CD8-positive, alpha-beta memory T cell (primary cell): ENCODE measurements around the gene HTR2A. TPM values are rescaled to one million over a fixed set of nuclear protein-coding genes. Genes with fewer than 3 reads are reported as not detected.

ENCODE experiments used
- CTCF ChIA-PET: fragments of 350-600 bp; sonication (Branson Sonifier 250); formaldehyde crosslinking; loops from one replicate; lab custom pipeline; 2021; ENCODE audit warnings: antibody characterized with exemption; lab: Charles Lee
- POLR2A ChIA-PET: fragments of 350-600 bp; sonication (Branson Sonifier 250); formaldehyde crosslinking; loops from one replicate; lab custom pipeline; 2021; ENCODE audit warnings: antibody characterized with exemption; lab: Charles Lee
- DNase-seq, 5 donors: peaks; one replicate each; pipeline versions ENCODE4 v3.0.0 to v3.0.0-alpha.2; 2020 to 2022; ENCODE audit warnings: mixed read lengths in 1 of 5
- H3K27ac ChIP-seq: one replicate; pipeline ENCODE4 v1.7.0; 2013; ENCODE audit warnings: low read depth, mild to moderate bottlenecking, low read length, moderate library complexity
- H3K27me3 ChIP-seq: 2 replicates; pipeline ENCODE4 v1.7.0; 2013; ENCODE audit warnings: low read length, mild to moderate bottlenecking; ENCODE audit not compliant: insufficient read depth, poor library complexity, severe bottlenecking
- H3K36me3 ChIP-seq: 2 replicates; pipeline ENCODE4 v1.7.0; 2013; ENCODE audit warnings: mild to moderate bottlenecking, low read length, moderate library complexity; ENCODE audit not compliant: insufficient read depth
- H3K4me1 ChIP-seq: 2 replicates; pipeline ENCODE4 v1.7.0; 2013; ENCODE audit warnings: mild to moderate bottlenecking, low read length, moderate library complexity; ENCODE audit not compliant: insufficient read depth
- H3K4me3 ChIP-seq: 2 replicates; pipeline ENCODE4 v1.7.0; 2013; ENCODE audit warnings: mild to moderate bottlenecking, low read length
- H3K9me3 ChIP-seq: 2 replicates; pipeline ENCODE4 v1.7.0; 2013; ENCODE audit warnings: mild to moderate bottlenecking, low read length
- H3K27ac Mint-ChIP-seq, 8 donors: one replicate each; pipeline ENCODE4 v1.8.0; 2020 to 2021; ENCODE audit warnings: mixed read lengths in 8 of 8, mild to moderate bottlenecking in 6 of 8, inconsistent platforms in 3 of 8, moderate library complexity in 3 of 8
- H3K27me3 Mint-ChIP-seq, 2 donors: one replicate each; pipeline ENCODE4 v1.8.0; 2020 to 2021; ENCODE audit warnings: mixed read lengths in 2 of 2, mild to moderate bottlenecking in 1 of 2, moderate library complexity in 1 of 2
- H3K36me3 Mint-ChIP-seq, 3 donors: one replicate each; pipeline ENCODE4 v1.8.0; 2020 to 2021; ENCODE audit warnings: mixed read lengths in 3 of 3, inconsistent platforms in 1 of 3, mild to moderate bottlenecking in 1 of 3
- H3K4me1 Mint-ChIP-seq, 3 donors: one replicate each; pipeline ENCODE4 v1.8.0; 2020 to 2021; ENCODE audit warnings: mixed read lengths in 3 of 3, inconsistent platforms in 1 of 3, mild to moderate bottlenecking in 1 of 3
- H3K4me3 Mint-ChIP-seq, 7 donors: one replicate each; pipeline ENCODE4 v1.8.0; 2020 to 2021; ENCODE audit warnings: mixed read lengths in 7 of 7, mild to moderate bottlenecking in 6 of 7, moderate library complexity in 4 of 7, inconsistent platforms in 2 of 7
- H3K9me3 Mint-ChIP-seq, 5 donors: one replicate each; pipeline ENCODE4 v1.8.0; 2020 to 2022; ENCODE audit warnings: mixed read lengths in 5 of 5, mild to moderate bottlenecking in 3 of 5, moderate library complexity in 2 of 5, inconsistent platforms in 1 of 5
- polyA plus RNA-seq: library from polyadenylated mRNA; unstranded; fragments of 300-500 nt; fragmentation: Illumina TruSeq; gene quantifications from one replicate; pipeline ENCODE4 v1.2.3, GENCODE V29; 2021
- total RNA-seq, 2 experiments: library from RNA; stranded (reverse); gene quantifications; one replicate each; pipeline ENCODE4 v1.2.3, GENCODE V29; 2021

HTR2A gene
- total and polyA plus RNA-seq, 3 experiments from 2014 or later: not detected

GRCh38 chr13:46783504-46783903 is 113.3 kb downstream of the HTR2A start:
- H3K36me3 Mint-ChIP-seq: peaks cover 15 to 78% (median 21%) of the 10 kb centered on the region in 3 donors
- no peak overlapping the region for H3K27ac Mint-ChIP-seq
- Histone ChIP-seq H3K4me1 (no peaks in the 10 kb centered on the region), H3K27me3 (no peaks in the 10 kb centered on the region), H3K27ac (no peak overlapping the region), H3K9me3 (no peaks in the 10 kb centered on the region), H3K4me3 (no peak overlapping the region), H3K36me3 (peaks cover 36% of the 10 kb centered on the region)
- no peaks in the 10 kb centered on the region for H3K9me3 Mint-ChIP-seq
- ChIA-PET CTCF (no interaction called here), POLR2A (no interaction called here)
- DNase-seq: no peak
- H3K27me3 Mint-ChIP-seq: no peaks in the 10 kb centered on the region
- peaks cover 5 to 26% (median 13%) of the 10 kb centered on the region in 3 donors for H3K4me1 Mint-ChIP-seq
- H3K4me3 Mint-ChIP-seq: no peak overlapping the region

GRCh38 chr13:46782691-46783090 is 114.2 kb downstream of the HTR2A start:
- no peak overlapping the region for H3K4me3 Mint-ChIP-seq
- no peak overlapping the region for H3K4me3 ChIP-seq
- H3K36me3 Mint-ChIP-seq: peaks cover 20 to 79% (median 20%) of the 10 kb centered on the region in 3 donors
- peak overlapping the region in 1 of 8 donors; percentile 27 for H3K27ac Mint-ChIP-seq
- ChIA-PET CTCF (no interaction called here), POLR2A (no interaction called here)
- no peak for DNase-seq
- no peaks in the 10 kb centered on the region for H3K9me3 Mint-ChIP-seq
- H3K9me3 ChIP-seq: no peaks in the 10 kb centered on the region
- no peaks in the 10 kb centered on the region for H3K4me1 ChIP-seq
- peaks cover 36% of the 10 kb centered on the region for H3K36me3 ChIP-seq
- no peaks in the 10 kb centered on the region for H3K27me3 ChIP-seq
- peaks cover under 1 to 20% (median 7%) of the 10 kb centered on the region in 3 donors for H3K4me1 Mint-ChIP-seq
- H3K27me3 Mint-ChIP-seq: no peaks in the 10 kb centered on the region
- H3K27ac ChIP-seq: no peak overlapping the region

GRCh38 chr13:46782066-46782465 is 114.8 kb downstream of the HTR2A start:
- Histone ChIP-seq H3K27ac (no peak overlapping the region), H3K4me3 (no peak overlapping the region), H3K4me1 (no peaks in the 10 kb centered on the region), H3K36me3 (peaks cover 36% of the 10 kb centered on the region), H3K9me3 (no peaks in the 10 kb centered on the region), H3K27me3 (no peaks in the 10 kb centered on the region)
- peaks cover 0 to 19% (median 7%) of the 10 kb centered on the region in 3 donors for H3K4me1 Mint-ChIP-seq
- no peaks in the 10 kb centered on the region for H3K27me3 Mint-ChIP-seq
- peaks cover 20 to 80% (median 23%) of the 10 kb centered on the region in 3 donors for H3K36me3 Mint-ChIP-seq
- ChIA-PET POLR2A (no interaction called here), CTCF (no interaction called here)
- H3K4me3 Mint-ChIP-seq: no peak overlapping the region
- DNase-seq: no peak
- peak overlapping the region in 1 of 8 donors; percentile 15 for H3K27ac Mint-ChIP-seq
- H3K9me3 Mint-ChIP-seq: no peaks in the 10 kb centered on the region

Other genes starting within 250 kb of the HTR2A start
- 10 to 100 TPM; 91.9 to 98.5 TPM for gene ESD, start 99.9 kb downstream of the HTR2A start, total RNA-seq
- gene ESD, start 99.9 kb downstream of the HTR2A start, polyA plus RNA-seq: 109 TPM